ENCODE results near the gene CADPS2.

Gene CADPS2

DNA sequence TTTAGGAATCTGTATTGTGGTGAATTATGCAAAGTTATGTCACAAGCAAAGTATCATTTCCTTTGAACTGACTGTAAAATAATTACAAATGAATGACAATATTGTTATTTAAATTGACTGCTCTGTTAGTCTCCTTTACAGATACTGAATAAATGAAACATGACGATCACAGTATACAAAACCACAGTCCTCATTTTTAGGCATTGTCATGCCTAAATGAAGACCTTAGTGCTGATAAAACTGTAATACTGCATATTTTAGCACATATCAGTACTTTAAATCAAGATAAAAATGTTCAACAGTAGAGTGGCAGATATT lies 542.0 kb downstream of the CADPS2 start:
- Mint-ChIP-seq H3K36me3 (ENCODE audit: low read depth) (no peaks in the 10 kb centered on the region), H3K9me3 (no peaks in the 10 kb centered on the region), H3K27me3 (ENCODE audit: low read depth) (peaks cover 10% of the 10 kb centered on the region), H3K4me3 (no peak overlapping the region), H3K4me1 (no peaks in the 10 kb centered on the region), H3K27ac (no peak overlapping the region)
- no peak for TF ChIP-seq CTCF (IDR thresholded peaks at IDR 0.05; ENCODE audit: unreplicated experiment in 3 of 3)

GRCh38 chr7:122343601-122344302 lies 542.5 kb downstream of the CADPS2 start:
- no peaks in the 10 kb centered on the region for H3K36me3 Mint-ChIP-seq (ENCODE audit: low read depth)
- peaks cover 8% of the 10 kb centered on the region for H3K27me3 Mint-ChIP-seq (ENCODE audit: low read depth)
- no peak for TF ChIP-seq CTCF (IDR thresholded peaks at IDR 0.05; ENCODE audit: unreplicated experiment in 3 of 3)
- no peaks in the 10 kb centered on the region for H3K4me1 Mint-ChIP-seq
- no peak overlapping the region for H3K4me3 Mint-ChIP-seq
- H3K27ac Mint-ChIP-seq: no peak overlapping the region
- no peaks in the 10 kb centered on the region for H3K9me3 Mint-ChIP-seq

GRCh38 chr7:122340427-122340826 lies 545.8 kb downstream of the CADPS2 start:
- Mint-ChIP-seq H3K27ac (no peak overlapping the region), H3K4me1 (no peaks in the 10 kb centered on the region), H3K4me3 (no peak overlapping the region), H3K36me3 (ENCODE audit: low read depth) (no peaks in the 10 kb centered on the region), H3K27me3 (ENCODE audit: low read depth) (peaks cover 3% of the 10 kb centered on the region), H3K9me3 (no peaks in the 10 kb centered on the region)
- no peak for TF ChIP-seq CTCF (IDR thresholded peaks at IDR 0.05; ENCODE audit: unreplicated experiment in 3 of 3)

DNA sequence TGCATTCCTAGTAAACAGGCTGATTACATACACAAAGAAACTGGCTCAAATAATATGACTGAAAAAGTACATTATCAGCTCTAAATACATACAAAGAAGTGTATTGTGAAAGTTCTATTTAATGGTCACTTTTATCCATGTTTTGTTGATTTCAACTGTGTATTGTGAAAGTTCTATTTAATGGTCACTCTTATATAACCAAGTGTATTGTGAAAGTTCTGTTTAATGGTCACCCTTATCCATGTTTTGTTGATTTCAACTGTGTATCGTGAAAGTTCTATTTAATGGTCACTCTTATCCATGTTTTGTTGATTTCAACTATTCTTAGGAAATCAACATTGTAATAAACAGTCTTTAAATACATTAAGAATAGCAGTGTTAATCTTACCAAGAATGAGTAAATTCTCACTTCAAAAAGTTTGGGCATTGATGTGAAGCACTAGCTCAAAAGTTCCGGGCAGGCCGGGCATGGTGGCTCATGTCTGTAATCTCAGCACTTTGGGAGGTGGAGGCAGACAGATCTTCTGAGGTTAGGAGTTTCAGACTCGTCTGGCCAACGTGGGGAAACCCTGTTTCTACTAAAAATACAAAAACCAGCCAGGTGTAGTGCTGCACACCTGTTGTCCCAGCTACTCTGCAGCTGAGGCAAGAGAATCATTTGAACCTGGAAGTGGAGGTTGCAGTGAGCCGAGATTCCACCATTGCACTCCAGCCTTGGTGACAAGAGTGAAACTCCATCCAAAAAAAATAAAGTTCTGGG lies 546.9 kb downstream of the CADPS2 start:
- H3K27me3 Mint-ChIP-seq (ENCODE audit: low read depth): peaks cover 3% of the 10 kb centered on the region
- H3K36me3 Mint-ChIP-seq (ENCODE audit: low read depth): no peaks in the 10 kb centered on the region
- no peak overlapping the region for H3K27ac Mint-ChIP-seq
- TF ChIP-seq CTCF (IDR thresholded peaks at IDR 0.05; ENCODE audit: unreplicated experiment in 3 of 3): no peak
- H3K4me1 Mint-ChIP-seq: no peaks in the 10 kb centered on the region
- H3K4me3 Mint-ChIP-seq: no peak overlapping the region
- H3K9me3 Mint-ChIP-seq: no peaks in the 10 kb centered on the region

DNA sequence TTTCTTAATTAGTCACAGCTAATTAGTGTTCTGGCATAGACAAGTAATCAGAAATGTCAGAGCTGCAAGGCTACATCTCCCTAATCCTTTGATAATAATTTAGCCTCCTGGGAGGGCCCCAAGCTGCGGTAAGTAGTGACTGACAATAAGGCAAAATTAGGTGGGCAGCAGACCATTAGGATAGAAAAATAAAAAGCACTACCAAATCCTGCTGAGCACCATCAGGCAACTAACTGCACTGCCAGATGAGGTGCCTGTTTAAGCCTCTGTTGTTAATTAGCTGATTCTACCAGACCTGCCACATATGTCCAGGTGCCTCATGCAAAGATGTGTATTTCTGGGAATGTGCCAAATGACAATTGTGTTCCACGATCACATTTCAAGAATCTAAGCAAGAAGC lies 549.2 kb downstream of the CADPS2 start:
- H3K36me3 Mint-ChIP-seq (ENCODE audit: low read depth): no peaks in the 10 kb centered on the region
- no peak overlapping the region for H3K27ac Mint-ChIP-seq
- H3K9me3 Mint-ChIP-seq: no peaks in the 10 kb centered on the region
- TF ChIP-seq CTCF (IDR thresholded peaks at IDR 0.05; ENCODE audit: unreplicated experiment in 3 of 3): no peak
- H3K27me3 Mint-ChIP-seq (ENCODE audit: low read depth): peaks cover 11% of the 10 kb centered on the region
- H3K4me1 Mint-ChIP-seq: no peaks in the 10 kb centered on the region
- no peak overlapping the region for H3K4me3 Mint-ChIP-seq

Measured in nephron (organoid).